Kasumi-1 (cell line): ENCODE measurements around the gene NEK11.

ENCODE experiments used
- DNase-seq, 2 experiments: peaks; one replicate each; lab custom pipeline; 2025; lab: John Stamatoyannopoulos, UW

The NEK11 gene

GRCh38 chr3:131026321-131027151 lies at the start of gene NEK11, which contains the start of gene ASTE1:
TSS of gene NEK11 (plus strand) at chr3:131026877. CDS start at chr3:131029709, 2,832 bp downstream.
TSS of gene ASTE1 (minus strand) at chr3:131026825. CDS start at chr3:131025306, 1,519 bp downstream.
- DNase-seq: peak; percentile 84 to 90

- no peak for DNase-seq
These were observed 47.6 kb upstream of the NEK11 start for GRCh38 chr3:130979117-130979516.

DNA sequence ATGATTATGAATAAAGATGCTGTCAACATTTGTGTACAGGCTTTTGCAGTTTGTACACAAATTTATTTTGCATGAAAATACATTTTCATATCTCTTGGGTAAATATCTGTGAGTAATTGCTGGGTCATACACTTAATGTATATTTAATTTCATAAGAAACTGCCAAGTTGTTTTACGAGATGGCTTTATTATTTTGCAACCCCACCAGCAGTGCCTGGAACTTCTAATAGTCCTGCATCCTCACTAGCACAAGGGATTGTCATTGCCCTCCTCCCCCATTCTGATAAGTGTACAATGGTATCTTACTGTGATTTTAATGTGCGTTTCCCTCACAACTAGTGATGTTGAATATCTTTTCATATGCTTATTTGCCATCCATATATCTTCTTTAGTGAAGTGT lies 45.2 kb upstream of the NEK11 start:
- DNase-seq: no peak

DNA sequence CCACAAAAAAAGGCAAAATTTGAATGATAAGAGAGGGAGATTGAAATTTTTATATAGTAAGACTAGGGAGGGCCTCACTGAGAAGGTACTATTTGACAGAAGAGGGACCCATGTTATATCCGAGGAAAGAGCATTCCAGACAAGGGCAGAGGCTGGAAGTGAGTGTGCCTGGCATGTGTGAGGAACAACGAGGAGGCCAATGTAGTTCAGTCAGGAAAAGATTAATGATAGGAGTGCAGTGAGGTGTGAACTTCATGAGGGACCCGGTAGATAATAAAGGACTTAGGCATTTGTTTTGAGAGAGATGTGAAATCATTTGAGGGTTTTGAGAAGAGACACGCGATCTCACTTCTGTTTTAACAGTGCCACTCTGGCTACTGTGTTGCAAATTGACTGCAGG lies 36.4 kb upstream of the NEK11 start:
- DNase-seq: no peak

- DNase-seq: no peak
These were observed 35.6 kb upstream of the NEK11 start for GRCh38 chr3:130991126-130991525.

- no peak for DNase-seq
These were observed 34.3 kb upstream of the NEK11 start for GRCh38 chr3:130992344-130992743.

GRCh38 chr3:130997289-130997688 lies 29.4 kb upstream of the NEK11 start:
- no peak for DNase-seq

DNA sequence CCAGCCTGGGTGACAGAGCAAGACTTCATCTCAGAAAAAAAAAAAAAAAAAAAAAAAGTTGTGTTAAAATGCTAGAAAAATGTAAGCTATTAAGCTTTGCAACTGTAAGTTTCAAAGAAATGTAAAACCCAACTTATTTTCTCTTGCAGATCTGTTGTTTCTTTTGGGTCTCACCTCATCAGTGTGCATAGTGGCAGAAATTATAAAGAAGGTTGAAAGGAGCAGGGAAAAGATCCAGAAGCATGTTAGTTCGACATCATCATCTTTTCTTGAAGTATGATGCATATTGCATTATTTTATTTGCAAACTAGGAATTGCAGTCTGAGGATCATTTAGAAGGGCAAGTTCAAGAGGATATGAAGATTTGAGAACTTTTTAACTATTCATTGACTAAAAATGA lies 25.6 kb upstream of the NEK11 start:
- DNase-seq: no peak

DNA sequence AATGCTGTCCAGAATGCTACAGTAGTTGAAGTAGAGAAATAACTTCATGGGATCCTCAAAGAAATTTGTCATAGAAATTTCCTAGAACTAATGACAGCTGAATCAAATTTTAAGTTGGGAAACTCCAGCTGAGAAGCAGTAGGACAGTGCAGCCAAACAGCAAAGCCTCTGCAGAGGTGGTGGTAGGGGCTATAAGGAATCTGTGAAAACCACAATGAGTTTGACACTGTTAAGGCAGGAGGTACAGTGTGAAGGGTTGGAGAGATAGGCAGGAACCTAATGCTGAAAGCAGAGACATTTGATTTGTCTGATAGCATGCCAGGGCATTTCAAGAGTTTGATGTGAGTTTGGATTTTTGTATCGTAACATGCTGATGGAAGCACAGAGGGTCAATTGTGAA lies 22.1 kb upstream of the NEK11 start:
- no peak for DNase-seq

DNA sequence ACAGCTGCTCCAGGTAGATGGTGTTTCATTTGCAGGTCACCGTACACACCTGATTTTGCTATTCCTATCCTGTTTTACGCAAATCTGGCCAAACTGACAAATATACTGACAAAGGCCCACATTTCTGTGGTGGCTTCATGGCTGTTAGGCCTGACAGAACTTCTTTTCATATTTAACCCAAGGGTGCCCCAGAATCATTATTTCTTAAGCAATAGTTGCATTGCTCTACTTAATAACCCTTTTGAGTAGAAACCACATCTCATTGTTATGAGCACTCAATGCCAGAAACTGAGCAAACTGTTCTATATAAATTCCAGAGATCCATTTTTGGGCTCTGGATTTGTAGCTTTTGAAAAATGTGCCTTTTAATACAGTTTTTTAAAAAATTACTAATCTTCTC lies 19.4 kb upstream of the NEK11 start:
- no peak for DNase-seq

DNA sequence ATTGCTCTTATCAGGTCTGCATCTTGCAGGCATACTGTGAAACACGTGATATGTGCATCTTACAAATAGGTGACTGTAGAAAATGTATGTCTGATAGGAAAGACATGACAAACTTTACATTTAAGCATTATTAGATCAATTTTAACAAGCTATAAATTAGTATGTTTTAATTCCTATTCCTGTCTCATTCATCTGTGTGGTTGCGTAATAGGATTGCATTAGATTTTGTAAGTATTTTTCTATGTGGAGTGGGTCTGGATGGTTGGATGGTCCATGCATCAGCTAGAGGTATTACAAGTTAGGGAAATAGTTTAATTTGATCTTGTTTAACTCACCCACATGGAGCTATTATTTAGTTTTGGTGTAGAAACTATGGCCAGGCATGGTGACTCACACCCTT lies 18.9 kb upstream of the NEK11 start:
- DNase-seq: no peak

DNA sequence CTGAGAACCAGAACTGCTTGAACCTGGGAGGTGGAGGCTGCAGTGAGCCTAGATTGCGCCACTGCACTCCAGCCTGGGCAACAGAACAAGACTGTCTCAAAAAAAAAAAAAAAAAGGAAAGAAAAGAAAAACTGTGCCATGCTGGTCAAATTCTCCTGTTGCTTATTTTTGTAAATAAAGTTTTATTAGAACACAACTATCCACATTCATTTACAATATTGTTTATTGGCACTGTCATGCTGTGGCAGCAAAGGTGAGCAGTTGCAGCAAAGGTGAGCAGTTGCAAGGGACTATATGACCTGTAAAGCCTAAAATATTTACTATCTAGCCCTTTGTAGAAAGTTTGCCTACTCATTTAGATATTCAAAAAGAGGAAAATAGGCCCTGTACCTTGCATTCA lies 18.4 kb upstream of the NEK11 start:
- no peak for DNase-seq

- DNase-seq: no peak
These were observed 17.0 kb upstream of the NEK11 start for GRCh38 chr3:131009698-131010097.

GRCh38 chr3:131018970-131019369 lies 7.7 kb upstream of the NEK11 start:
- no peak for DNase-seq

DNA sequence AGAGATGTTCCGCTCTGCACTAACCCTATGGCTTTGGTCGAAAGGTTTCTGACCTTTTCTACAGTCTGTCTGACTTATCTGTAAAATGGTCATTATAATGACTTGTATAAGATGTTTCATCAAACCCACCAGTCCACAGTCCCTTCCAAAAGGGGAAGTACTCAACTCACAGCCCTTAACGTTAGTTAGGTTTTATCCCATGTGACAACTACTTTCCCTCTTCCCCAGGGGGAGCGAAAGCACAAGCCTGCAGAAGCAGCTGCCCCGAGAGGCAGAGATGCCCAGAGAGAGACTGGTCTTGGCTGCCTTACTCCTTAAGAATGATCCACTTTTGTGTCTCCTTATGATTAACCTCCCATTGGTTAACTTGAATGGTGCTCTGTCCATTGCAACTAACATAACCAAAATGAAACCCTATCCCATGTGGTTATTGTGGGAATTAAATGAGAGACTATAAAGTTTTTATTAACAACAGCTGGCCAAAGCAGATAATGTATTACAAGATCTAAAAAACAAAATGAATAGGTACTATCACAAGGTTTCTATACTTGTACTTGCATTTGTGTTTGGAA lies 6.5 kb upstream of the NEK11 start:
- DNase-seq: peak; percentile 91 to 94

GRCh38 chr3:131025539-131025938 lies 1.1 kb upstream of the NEK11 start:
- no peak for DNase-seq

- DNase-seq: no peak
These were observed 2.2 kb downstream of the NEK11 start for GRCh38 chr3:131028844-131029243.

DNA sequence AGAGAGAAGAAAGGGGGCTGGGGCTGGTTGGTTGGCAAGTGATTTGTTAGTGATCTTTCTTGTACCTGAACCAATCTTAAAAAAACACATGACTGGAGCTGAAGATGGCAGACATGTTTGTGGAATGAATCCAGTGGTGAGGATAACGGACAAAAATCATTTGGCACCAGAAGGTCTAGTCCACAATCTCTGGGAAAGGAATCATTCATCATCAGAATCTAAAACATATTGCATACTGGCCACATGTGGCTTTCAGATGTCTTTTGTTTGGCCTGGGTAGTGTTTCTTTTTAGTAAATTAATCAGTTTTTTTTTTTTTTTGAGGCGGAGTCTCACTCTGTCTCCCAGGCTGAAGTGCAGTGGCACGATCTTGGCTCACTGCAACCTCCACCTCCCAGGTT lies 5.0 kb downstream of the NEK11 start:
- no peak for DNase-seq

DNA sequence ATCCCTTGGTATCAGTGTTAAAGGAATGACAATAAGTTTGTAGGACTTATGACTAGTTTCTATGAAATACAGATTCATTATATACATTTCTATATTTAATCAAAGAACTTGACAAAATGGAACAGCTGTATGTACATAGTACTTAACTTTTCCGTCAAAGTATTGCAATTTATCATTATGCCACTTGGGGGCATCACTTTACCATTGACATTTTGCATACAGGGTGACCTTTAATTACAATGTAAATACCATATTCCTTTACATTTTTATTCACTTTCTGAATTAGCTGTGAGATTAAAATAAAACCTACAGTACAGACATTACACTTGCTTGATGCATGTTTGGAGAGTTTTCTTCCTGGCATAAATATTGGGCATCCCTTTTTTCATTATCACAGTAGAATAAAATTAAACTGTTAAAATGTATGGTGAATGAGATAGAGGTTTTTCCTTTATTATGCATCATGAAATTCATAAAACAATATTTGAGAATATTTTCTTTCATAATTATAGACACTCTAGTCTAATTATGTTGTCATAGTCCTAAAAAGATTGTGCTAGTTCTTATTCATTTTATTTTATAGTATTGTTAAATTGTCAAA lies 6.9 kb downstream of the NEK11 start:
- DNase-seq: peak; percentile 64 to 65

DNA sequence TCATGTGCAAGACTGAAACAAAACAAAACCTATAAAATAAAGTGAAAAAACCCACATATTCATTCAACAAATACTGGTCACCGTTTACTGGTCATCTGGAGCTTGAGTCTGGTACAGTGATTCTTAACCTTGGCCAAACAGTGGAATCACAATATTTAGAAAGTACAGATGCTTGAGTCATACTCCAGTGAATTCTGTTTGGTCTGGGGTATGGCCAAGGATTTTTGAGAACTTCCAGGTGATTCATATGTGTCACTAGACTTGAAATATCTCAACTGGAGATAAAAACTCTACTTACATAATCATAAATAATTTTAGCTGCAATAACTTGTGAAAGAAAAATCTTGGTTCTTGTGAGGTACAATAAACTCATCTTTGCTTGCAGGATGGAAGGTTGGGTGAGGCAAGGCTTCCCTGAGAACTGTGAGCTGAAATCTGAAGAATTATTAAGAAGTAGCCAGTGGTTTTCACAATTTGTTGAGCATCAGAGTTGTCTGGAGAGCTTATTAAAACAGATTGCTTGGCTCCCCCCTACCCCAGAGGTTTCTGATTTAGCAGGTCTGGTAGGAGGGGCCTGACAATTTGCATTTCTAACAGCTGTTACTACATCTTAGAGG lies 9.6 kb downstream of the NEK11 start:
- DNase-seq: no peak

DNA sequence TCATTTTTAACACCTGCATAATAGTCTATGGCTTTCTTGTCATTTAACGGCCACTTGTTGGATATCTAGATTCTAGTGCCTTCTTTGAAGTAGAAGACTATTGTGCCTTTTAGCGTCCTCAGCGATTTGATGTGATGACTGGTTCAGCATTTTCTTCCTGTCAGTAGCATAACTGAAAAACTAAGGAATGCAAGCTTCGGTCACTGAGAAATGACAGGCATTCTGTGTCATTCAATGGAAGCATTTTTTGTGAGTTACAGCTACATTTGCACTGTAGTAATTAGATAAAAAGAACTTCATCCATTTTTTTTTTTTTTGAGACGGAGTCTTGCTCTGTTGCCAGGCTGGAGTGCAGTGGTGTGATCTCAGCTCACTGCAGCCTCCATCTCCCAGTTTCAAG lies 10.3 kb downstream of the NEK11 start:
- DNase-seq: no peak

- DNase-seq: no peak
These were observed 11.6 kb downstream of the NEK11 start for GRCh38 chr3:131038326-131038725.
